Stimulated activated naive CD8-positive, alpha-beta T cell treated with anti-CD3 and anti-CD28 coated beads, Interleukin-15, Interleukin-2, amounts not matched to agents 100 ng/mL and 50 ng/mL, for 24 hours (primary cell): Measurements from ENCODE around the gene ID2.

ENCODE experiments used
- H3K27ac Mint-ChIP-seq: one replicate; pipeline ENCODE4 v1.8.0; 2021; ENCODE audit warnings: mild to moderate bottlenecking, mixed read lengths
- H3K27me3 Mint-ChIP-seq: one replicate; pipeline ENCODE4 v1.8.0; 2021; ENCODE audit warnings: mixed read lengths
- H3K36me3 Mint-ChIP-seq: one replicate; pipeline ENCODE4 v1.8.0; 2021; ENCODE audit warnings: low read depth, mixed read lengths
- H3K4me1 Mint-ChIP-seq: one replicate; pipeline ENCODE4 v1.8.0; 2021; ENCODE audit warnings: low read depth, mixed read lengths
- H3K4me3 Mint-ChIP-seq: one replicate; pipeline ENCODE4 v1.8.0; 2021; ENCODE audit warnings: mild to moderate bottlenecking, mixed read lengths
- H3K9me3 Mint-ChIP-seq: one replicate; pipeline ENCODE4 v1.8.0; 2021; ENCODE audit warnings: mixed read lengths

Gene ID2

GRCh38 chr2:8682719-8683667 is 1.1 kb downstream of the ID2 start:
- H3K36me3 Mint-ChIP-seq, result peaks cover 28% of the 10 kb centered on the region
- H3K9me3 Mint-ChIP-seq, result no peaks in the 10 kb centered on the region
- peak overlapping the region; percentile 100 for H3K4me3 Mint-ChIP-seq
- H3K4me1 Mint-ChIP-seq, result peaks cover 48% of the 10 kb centered on the region
- peak overlapping the region; percentile 88 for H3K27ac Mint-ChIP-seq
- H3K27me3 Mint-ChIP-seq, result peaks cover 6% of the 10 kb centered on the region

- Mint-ChIP-seq H3K27me3 (peaks cover 1% of the 10 kb centered on the region), H3K9me3 (no peaks in the 10 kb centered on the region), H3K36me3 (peaks cover 28% of the 10 kb centered on the region), H3K4me3 (peak overlapping the region; percentile 100), H3K4me1 (peaks cover 40% of the 10 kb centered on the region), H3K27ac (peak overlapping the region; percentile 92)
Measured at GRCh38 chr2:8684540-8684877, 2.7 kb downstream of the ID2 start.

- no peaks in the 10 kb centered on the region for H3K9me3 Mint-ChIP-seq
- H3K27me3 Mint-ChIP-seq, result no peaks in the 10 kb centered on the region
- peaks cover 34% of the 10 kb centered on the region for H3K4me1 Mint-ChIP-seq
- H3K4me3 Mint-ChIP-seq, result peak overlapping the region; percentile 100
- H3K36me3 Mint-ChIP-seq, result peaks cover 24% of the 10 kb centered on the region
- H3K27ac Mint-ChIP-seq, result peak overlapping the region; percentile 92
Measured at GRCh38 chr2:8684878-8685696, 3.2 kb downstream of the ID2 start.

- Mint-ChIP-seq H3K4me1 (peaks cover 27% of the 10 kb centered on the region), H3K27me3 (peaks cover 2% of the 10 kb centered on the region), H3K36me3 (peaks cover 24% of the 10 kb centered on the region), H3K9me3 (no peaks in the 10 kb centered on the region), H3K27ac (no peak overlapping the region), H3K4me3 (peak overlapping the region; percentile 43)
Measured at GRCh38 chr2:8685697-8686358, 4.0 kb downstream of the ID2 start.

GRCh38 chr2:8691859-8692437 is 10.1 kb downstream of the ID2 start:
- H3K9me3 Mint-ChIP-seq, result no peaks in the 10 kb centered on the region
- no peak overlapping the region for H3K27ac Mint-ChIP-seq
- no peaks in the 10 kb centered on the region for H3K36me3 Mint-ChIP-seq
- H3K27me3 Mint-ChIP-seq, result peaks cover 21% of the 10 kb centered on the region
- H3K4me1 Mint-ChIP-seq, result peaks cover 3% of the 10 kb centered on the region
- H3K4me3 Mint-ChIP-seq, result no peak overlapping the region

- no peak overlapping the region for H3K27ac Mint-ChIP-seq
- peaks cover 3% of the 10 kb centered on the region for H3K4me1 Mint-ChIP-seq
- H3K9me3 Mint-ChIP-seq, result no peaks in the 10 kb centered on the region
- no peak overlapping the region for H3K4me3 Mint-ChIP-seq
- peaks cover 21% of the 10 kb centered on the region for H3K27me3 Mint-ChIP-seq
- no peaks in the 10 kb centered on the region for H3K36me3 Mint-ChIP-seq
Measured at GRCh38 chr2:8692783-8693156, 10.9 kb downstream of the ID2 start.

- peak overlapping the region; percentile 10 for H3K4me3 Mint-ChIP-seq
- H3K36me3 Mint-ChIP-seq, result no peaks in the 10 kb centered on the region
- H3K9me3 Mint-ChIP-seq, result no peaks in the 10 kb centered on the region
- peaks cover 21% of the 10 kb centered on the region for H3K27me3 Mint-ChIP-seq
- H3K4me1 Mint-ChIP-seq, result peaks cover 3% of the 10 kb centered on the region
- H3K27ac Mint-ChIP-seq, result no peak overlapping the region
Measured at GRCh38 chr2:8693157-8693821, 11.4 kb downstream of the ID2 start.

GRCh38 chr2:8694737-8695136 is 12.9 kb downstream of the ID2 start:
- no peaks in the 10 kb centered on the region for H3K9me3 Mint-ChIP-seq
- no peak overlapping the region for H3K27ac Mint-ChIP-seq
- peaks cover 21% of the 10 kb centered on the region for H3K27me3 Mint-ChIP-seq
- peaks cover 3% of the 10 kb centered on the region for H3K4me1 Mint-ChIP-seq
- no peaks in the 10 kb centered on the region for H3K36me3 Mint-ChIP-seq
- no peak overlapping the region for H3K4me3 Mint-ChIP-seq

- H3K4me1 Mint-ChIP-seq, result peaks cover 3% of the 10 kb centered on the region
- no peak overlapping the region for H3K4me3 Mint-ChIP-seq
- H3K27me3 Mint-ChIP-seq, result peaks cover 8% of the 10 kb centered on the region
- no peak overlapping the region for H3K27ac Mint-ChIP-seq
- no peaks in the 10 kb centered on the region for H3K9me3 Mint-ChIP-seq
- H3K36me3 Mint-ChIP-seq, result no peaks in the 10 kb centered on the region
Measured at GRCh38 chr2:8697190-8697589, 15.3 kb downstream of the ID2 start.

- Mint-ChIP-seq H3K4me3 (no peak overlapping the region), H3K4me1 (no peaks in the 10 kb centered on the region), H3K27me3 (no peaks in the 10 kb centered on the region), H3K27ac (no peak overlapping the region), H3K36me3 (no peaks in the 10 kb centered on the region), H3K9me3 (no peaks in the 10 kb centered on the region)
Measured at GRCh38 chr2:8699839-8700238, 18.0 kb downstream of the ID2 start.

GRCh38 chr2:8701681-8702379 is 20.0 kb downstream of the ID2 start:
- Mint-ChIP-seq H3K27ac (no peak overlapping the region), H3K9me3 (no peaks in the 10 kb centered on the region), H3K27me3 (no peaks in the 10 kb centered on the region), H3K4me1 (no peaks in the 10 kb centered on the region), H3K4me3 (no peak overlapping the region), H3K36me3 (no peaks in the 10 kb centered on the region)

GRCh38 chr2:8704906-8705305 is 23.1 kb downstream of the ID2 start:
- Mint-ChIP-seq H3K27ac (no peak overlapping the region), H3K4me3 (no peak overlapping the region), H3K4me1 (no peaks in the 10 kb centered on the region), H3K9me3 (no peaks in the 10 kb centered on the region), H3K27me3 (no peaks in the 10 kb centered on the region), H3K36me3 (no peaks in the 10 kb centered on the region)

- no peak overlapping the region for H3K27ac Mint-ChIP-seq
- H3K36me3 Mint-ChIP-seq, result no peaks in the 10 kb centered on the region
- H3K27me3 Mint-ChIP-seq, result peaks cover 3% of the 10 kb centered on the region
- H3K4me3 Mint-ChIP-seq, result no peak overlapping the region
- no peaks in the 10 kb centered on the region for H3K9me3 Mint-ChIP-seq
- H3K4me1 Mint-ChIP-seq, result no peaks in the 10 kb centered on the region
Measured at GRCh38 chr2:8709611-8710010, 27.8 kb downstream of the ID2 start.

GRCh38 chr2:8710951-8711350 is 29.1 kb downstream of the ID2 start:
- H3K4me3 Mint-ChIP-seq, result no peak overlapping the region
- H3K36me3 Mint-ChIP-seq, result no peaks in the 10 kb centered on the region
- no peak overlapping the region for H3K27ac Mint-ChIP-seq
- no peaks in the 10 kb centered on the region for H3K4me1 Mint-ChIP-seq
- H3K9me3 Mint-ChIP-seq, result peaks cover 5% of the 10 kb centered on the region
- peaks cover 6% of the 10 kb centered on the region for H3K27me3 Mint-ChIP-seq
